Esophagus mucosa (tissue), 1 donor: ENCODE measurements around the gene PKNOX1. TPM values are rescaled to one million over a fixed set of nuclear protein-coding genes. Genes with fewer than 3 reads are reported as not detected.
"Not testable (repeated sequence)": the region's sequence is repeated elsewhere in the genome, so short reads cannot be mapped to it uniquely, and the experiment has no call there.

Source experiments
- ATAC-seq: fragments of 200-7000 bp; cut with Tn5 transposase; one replicate; pipeline ENCODE4 v1.9.1; 2020
- total RNA-seq: library from RNA; stranded (reverse); gene quantifications from one replicate; pipeline ENCODE4 v1.2.4, GENCODE V29; 2023
- donor health status: DM: yes; HTN: yes; CAD: no.

PKNOX1 gene
- total RNA-seq, 1 donor from 2014 or later = 12.1 TPM

DNA sequence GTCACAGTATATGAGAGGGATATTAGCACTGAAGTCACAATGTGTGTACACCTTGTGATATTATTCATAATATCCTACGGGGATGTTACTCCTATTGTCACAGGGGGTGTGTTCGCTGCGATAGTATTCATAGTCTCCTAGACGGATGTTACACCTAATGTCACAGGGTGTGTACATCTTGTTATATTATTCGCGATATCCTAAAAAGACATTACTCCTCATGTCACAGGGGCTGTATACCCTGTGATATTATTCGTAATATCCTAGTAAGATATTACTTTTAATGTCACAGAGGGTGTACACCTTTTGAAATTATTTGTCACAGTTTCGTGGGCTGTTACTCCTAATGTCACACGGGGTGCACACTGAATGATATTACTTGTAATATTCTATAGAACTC lies 23.2 kb upstream of the PKNOX1 start:
- not testable (repeated sequence) for ATAC-seq

DNA sequence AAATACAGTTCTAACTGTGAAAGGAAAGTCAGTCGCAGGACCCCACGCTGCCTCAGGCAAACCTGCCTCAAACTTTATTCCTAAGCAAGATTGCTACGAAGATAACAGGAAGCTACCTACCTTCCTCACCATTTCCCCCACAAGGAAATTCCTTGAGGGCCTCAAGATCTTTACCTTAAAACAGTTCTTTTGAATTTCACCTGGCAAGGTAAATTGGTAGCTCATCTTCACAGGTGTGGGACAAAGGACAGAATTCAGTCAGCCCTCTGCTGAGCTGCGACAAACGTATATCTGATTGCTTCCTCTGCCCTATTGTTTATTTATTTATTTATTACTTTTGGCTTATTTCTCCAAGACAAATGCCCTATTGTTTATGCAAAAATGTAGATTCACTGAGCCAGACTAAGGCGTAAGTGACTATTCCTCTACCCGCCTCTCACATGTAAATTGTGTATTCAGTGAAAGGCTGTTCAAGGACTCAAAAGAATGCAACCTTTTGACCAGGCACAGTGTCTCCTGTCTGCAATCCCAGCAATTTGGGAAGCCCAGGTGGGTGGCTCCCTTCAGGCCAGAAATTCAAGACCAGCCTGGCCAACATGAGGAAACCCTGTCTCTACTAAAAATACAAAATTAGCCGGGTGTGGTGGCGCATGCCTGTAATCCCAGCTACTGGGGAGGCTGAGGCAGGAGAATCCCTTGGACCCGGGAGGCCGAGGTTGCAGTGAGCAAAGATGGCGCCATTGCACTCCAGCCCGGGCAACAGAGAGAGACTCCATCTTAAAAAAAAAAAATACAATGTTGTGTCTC lies 17.3 kb upstream of the PKNOX1 start:
- peak; percentile 56 for ATAC-seq

- not testable (repeated sequence) for ATAC-seq
These were observed 16.2 kb upstream of the PKNOX1 start for GRCh38 chr21:42958122-42958521.

DNA sequence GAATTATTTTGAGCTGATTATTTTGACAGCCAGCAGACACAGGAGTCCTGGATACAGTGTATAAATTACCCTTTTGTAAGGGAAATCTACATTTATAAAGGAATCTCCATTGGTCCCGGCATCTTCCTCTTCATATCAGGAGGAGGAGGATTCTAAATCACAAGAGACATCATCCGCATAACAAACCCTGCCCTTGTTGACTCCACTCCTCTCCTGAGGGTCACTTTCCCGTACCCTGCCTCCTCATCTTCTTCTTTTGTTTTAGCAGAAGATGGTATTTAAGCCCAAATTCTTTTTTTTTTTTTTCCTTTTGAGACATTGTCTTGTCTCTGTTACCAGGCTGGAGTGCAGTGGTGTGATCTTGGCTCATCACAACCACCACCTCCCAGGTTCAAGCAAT lies 14.6 kb upstream of the PKNOX1 start:
- ATAC-seq = no peak

- ATAC-seq = no peak
These were observed 11.9 kb upstream of the PKNOX1 start for GRCh38 chr21:42962380-42963007.

DNA sequence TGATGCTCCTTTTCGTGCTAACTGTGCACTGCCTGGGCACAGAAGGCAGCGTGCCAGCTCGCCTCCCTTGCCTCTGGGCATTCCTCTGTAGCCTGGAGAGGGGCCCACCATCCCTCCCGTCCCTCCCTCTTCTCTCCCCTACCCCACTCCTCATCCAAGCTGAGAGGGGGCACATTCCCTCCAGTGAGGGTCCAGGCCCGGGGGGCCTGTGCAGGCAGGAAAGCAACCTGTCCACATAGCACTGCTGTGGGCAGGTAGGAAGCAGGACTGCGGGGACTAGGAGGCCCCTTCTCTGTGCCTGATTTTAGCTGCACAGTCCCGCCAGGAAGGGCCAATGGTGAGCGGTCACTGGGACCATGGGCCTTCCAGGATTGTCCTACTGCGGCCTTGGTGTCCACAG lies 10.3 kb upstream of the PKNOX1 start:
- ATAC-seq = no peak

- no peak for ATAC-seq
These were observed 9.7 kb upstream of the PKNOX1 start for GRCh38 chr21:42964546-42965210.

GRCh38 chr21:42965211-42965560 lies 9.2 kb upstream of the PKNOX1 start:
- ATAC-seq = no peak

DNA sequence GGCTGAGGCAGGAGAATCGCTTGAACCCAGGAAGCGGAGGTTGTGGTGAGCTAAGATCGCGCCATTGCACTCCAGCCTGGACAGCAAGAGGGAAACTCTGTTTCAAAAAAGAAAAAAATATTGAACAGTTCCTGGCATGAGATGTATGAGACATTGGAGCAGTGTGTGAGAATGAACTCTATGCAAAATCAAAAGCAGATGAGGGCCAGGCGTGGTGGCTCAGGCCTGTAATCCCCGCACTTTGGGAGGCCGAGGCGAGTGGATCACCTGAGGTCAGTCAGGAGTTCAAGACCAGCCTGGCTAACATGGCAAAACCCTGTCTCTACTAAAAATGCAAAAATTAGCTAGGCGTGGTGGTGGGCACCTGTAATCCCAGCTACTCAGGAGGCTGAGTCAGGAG lies 6.7 kb upstream of the PKNOX1 start:
- ATAC-seq = not testable (repeated sequence)

- ATAC-seq = no peak
These were observed 5.2 kb upstream of the PKNOX1 start for GRCh38 chr21:42969193-42969600.

- no peak for ATAC-seq
These were observed 3.3 kb upstream of the PKNOX1 start for GRCh38 chr21:42970946-42971653.

- ATAC-seq = no peak
These were observed 2.5 kb upstream of the PKNOX1 start for GRCh38 chr21:42971897-42972275.

DNA sequence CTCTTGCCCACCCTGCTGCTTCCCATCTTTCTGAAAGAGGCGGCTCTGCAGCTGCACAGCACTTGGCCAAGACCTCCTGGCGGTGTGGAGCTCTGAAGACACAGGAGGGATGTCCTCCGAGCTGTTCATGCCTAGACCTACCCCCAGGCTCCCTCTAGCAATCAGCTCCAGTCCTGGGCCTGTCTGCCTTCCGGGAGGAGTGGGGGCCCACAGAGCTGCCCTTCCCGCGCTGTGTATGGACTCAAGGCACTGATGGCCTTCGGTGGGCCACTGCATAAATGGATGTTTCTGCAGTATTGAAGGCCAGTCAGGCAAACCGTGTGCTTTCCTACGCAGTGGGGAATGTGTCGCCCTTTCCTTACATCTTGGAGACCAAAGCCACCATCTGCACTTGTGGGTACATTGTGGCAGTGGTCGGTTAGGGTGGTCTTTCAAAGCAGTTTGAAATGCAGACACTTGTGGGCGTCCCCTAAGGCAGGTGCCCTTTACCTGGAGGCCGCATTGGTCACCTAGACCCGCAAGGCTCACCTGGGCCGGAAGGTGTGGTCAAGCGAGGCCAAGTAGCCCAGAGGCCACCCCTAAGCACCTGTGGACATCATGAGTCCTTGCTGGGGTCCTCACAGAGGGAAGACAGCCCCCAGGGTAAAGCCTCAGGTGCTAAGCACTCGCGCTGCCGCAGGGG lies 912 bp upstream of the PKNOX1 start:
- no peak for ATAC-seq

DNA sequence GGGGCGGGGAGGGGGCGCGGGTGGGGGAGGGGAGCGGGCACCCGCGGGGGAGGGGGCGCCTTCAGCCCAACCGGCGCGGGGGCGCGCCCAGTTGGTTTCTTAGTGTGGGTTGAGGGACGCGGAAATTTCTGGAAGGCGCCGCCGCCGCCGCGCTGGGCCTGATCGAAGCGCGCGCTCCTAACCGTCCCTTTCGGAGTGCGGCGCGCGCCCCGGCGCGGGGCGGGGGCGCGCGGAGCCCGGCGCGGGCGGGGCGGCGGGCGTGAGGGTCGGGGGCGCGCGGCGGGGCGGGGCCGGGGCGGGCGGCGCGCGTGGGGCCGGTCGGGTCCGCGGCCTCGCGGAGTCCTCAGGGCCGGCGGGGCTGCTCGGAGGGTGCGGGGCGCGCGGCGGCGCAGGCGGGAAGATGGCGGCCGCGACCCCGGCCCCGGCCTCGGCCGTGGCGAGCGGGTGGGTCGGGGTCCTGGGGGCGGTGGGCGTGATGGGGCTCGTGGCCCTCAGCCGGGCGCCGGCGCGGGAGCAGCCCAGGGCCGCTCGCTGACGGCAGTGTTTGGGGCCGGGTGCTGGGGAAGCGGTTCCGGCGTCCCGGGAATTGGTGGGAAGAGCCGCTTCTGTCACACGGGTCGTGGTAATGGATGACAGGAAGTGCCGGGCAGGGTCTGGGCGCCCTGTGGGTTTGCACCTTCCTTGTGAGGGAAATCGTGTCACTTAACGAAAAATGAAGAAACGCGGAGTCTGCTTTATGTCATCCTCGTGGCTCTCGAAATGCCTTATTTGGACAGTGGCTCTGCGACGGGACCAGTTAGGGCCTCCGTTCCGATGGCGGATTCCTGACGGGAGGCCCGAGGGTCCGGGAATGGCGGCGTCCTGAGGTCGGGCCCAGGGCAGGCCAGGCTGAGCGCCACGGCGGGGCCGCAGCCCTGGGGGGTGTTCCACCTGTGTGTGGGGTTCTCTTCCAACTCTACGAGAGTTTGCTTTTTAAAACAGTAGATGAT lies 764 bp downstream of the PKNOX1 start:
- ATAC-seq = no peak

DNA sequence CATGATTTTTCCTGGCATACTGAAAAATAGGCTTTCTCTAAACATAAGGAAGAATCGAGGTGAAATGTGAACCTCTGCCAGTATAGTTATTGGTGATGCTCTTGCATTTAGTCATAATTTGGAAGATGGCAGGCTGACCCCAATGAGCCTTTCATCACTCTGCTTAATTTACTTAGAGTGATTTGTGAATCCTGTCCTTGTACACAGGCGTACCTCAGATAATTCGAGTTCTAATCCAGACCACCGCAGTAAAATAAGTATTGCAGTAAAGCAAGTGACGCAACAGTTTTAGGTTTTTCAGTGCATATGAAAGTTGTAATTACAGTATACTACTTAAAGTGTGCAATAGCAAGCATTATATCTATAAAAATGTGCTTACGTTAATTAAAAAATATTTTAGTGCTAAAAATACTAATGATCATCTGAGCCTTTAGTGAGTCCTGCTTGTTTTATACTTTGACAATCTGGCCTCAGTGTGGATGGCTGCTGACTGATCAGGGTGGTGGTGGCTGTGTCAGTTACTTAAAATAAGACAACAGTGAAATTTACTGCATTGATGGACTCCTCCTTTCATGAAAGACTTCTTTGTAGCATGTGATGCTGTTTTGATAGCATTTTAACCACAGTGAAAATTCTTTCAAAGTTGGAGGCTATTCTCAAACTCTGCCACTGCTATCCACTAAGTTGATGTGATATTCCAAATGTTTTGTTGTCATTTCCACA lies 1.7 kb downstream of the PKNOX1 start:
- ATAC-seq = no peak

DNA sequence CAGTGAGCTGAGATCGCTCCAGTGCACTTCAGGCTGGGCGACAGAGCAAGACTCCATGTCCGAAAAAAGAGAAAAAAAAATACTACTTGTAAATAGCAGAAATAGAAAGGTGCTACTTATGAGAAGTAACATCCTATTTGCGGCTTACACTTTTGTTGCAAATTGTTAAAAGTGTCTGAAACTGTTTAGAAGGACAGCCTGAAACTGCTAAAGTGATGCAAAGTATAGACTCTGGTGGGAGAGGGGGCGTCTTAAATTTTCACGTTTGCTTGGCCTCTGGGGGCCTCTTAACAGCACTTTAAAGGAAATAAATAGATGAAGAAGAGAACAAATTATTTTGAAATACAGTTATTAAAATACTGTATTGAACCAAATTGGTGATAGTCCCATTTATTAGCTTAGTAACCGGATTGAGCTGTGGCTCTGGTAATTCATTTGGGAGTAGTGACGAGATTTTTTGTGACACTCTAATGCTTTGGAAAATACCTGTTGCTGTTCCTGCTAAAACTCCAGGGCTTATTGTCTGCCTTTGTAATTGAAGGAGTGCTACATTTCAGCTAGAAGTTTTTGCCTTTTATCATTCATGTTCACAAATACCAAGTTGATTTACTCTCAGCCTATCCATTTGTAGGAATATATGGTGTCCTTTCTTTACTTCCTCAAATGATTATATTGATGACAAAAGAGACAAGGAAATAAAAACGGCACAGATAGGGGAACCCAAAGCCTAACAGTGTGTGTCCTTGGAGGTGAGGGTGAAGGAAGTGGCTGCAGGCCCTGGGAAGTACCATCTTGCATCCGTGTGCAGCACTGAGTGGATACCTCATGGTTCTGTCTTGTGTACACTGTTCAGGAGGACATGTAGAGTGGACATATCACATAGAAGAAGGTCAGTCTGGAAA lies 6.2 kb downstream of the PKNOX1 start:
- peak; percentile 30 for ATAC-seq

DNA sequence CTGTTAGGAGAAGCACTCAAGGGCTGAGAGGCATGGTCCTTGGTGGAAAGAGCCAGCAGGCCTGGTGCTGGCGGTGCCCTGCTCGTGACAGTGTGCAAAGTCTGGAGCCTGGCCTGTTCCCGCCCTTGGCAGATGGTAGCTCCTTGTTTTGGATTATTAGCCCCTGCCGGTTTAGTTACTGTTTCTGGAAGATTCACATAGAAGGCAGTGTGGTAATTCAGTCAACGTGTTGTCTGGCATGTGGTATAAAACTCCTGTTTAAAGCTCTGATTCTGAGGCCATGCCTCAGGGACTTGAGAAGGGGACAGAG lies 6.8 kb downstream of the PKNOX1 start:
- ATAC-seq = no peak

DNA sequence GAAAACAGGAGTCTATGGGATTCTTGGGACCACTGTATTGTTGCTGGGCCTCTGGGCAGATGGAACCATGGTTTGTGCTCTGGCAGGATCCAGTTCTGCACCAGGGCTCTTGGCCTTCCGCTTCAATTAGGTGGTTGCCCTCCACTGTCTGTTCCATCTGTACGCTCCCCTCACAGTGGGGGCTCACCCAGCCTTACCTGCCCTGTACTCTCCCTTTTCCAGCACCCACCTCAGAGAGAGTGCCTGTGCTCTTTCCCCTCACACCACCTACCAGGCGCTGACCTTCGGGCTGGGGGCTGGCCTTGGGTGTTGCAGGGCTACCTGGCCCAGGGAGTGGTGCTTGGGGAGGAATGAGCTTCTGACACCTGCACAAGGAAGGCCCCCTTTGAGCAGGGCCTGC lies 7.5 kb downstream of the PKNOX1 start:
- peak; percentile 41 for ATAC-seq

GRCh38 chr21:42983103-42983502 lies 8.7 kb downstream of the PKNOX1 start:
- ATAC-seq = no peak

DNA sequence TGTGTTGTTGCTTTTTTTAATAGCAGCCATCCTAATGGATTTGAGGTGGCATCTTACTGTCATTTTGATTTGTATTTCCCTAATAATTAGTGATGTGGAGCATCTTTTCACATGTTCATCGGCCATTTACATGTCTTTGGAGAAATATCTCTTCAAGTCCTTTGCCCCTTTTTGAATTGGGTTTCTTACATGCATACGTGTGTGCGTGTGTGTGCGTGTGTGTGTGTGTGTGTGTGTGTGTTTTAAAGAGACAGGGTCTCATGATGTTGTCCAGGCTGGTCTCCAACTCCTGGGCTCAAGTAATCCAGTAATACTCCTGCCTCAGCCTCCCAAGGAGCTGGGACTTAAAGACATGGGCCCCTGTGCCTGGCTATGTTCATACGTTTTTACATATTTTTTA lies 9.5 kb downstream of the PKNOX1 start:
- no peak for ATAC-seq
